GM12872 (cell line): ENCODE data around the gene NRROS.

Source experiments
- TF ChIP-seq, protein P1 (sequence below): IDR thresholded peaks from 3 replicates; pipeline ENCODE4 v1.5.1; 2011; ENCODE audit warnings: low read depth, mild to moderate bottlenecking, low read length, moderate library complexity; ENCODE audit not compliant: insufficient read depth

Gene NRROS

DNA sequence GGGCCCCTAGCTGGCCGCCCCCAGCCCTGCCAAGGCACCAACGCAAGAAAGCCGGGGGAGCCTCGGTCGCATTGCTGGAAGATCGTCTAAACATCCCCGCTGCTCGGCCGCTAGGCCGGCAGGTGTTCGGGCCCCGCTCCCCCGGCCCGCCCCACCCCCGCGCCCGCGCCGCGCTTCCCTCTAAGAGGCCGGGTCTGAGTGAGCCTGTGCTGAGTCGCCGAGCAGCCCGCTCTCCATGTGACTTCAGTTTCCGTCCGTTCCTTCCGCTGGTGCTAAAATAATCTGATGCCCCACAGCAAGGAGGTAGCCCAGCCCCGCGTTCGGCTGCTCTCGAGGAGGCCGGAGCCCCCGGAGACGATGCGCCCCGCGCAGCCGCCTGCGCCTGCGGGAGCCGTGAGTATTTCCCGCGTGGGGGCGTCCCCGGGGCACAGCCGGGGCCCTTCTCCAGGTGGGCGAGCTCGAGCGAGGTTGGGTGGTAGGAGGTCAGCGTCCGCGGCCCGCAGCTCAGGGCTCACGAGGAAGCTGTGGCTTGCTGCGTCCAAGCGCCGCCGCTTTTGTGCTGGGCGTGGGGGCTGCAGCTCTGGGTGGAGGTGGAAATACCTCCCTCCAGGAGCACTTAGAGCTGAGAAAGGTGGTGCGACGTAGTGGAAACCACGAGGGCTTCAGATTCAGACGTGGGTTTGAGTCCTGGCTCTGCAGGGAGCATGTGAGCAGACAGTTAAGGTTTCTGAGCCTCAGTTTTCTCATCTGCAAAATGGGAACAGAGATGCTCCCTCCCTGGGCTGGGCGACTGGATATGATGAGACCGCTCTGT lies at the start of gene NRROS:
TSS of gene NRROS (plus strand) at position 212 of the 814 bp plus-strand sequence. CDS start 14,846 bp downstream, outside the sequence.
- TF ChIP-seq, protein P1, sequence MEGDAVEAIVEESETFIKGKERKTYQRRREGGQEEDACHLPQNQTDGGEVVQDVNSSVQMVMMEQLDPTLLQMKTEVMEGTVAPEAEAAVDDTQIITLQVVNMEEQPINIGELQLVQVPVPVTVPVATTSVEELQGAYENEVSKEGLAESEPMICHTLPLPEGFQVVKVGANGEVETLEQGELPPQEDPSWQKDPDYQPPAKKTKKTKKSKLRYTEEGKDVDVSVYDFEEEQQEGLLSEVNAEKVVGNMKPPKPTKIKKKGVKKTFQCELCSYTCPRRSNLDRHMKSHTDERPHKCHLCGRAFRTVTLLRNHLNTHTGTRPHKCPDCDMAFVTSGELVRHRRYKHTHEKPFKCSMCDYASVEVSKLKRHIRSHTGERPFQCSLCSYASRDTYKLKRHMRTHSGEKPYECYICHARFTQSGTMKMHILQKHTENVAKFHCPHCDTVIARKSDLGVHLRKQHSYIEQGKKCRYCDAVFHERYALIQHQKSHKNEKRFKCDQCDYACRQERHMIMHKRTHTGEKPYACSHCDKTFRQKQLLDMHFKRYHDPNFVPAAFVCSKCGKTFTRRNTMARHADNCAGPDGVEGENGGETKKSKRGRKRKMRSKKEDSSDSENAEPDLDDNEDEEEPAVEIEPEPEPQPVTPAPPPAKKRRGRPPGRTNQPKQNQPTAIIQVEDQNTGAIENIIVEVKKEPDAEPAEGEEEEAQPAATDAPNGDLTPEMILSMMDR = no peak

DNA sequence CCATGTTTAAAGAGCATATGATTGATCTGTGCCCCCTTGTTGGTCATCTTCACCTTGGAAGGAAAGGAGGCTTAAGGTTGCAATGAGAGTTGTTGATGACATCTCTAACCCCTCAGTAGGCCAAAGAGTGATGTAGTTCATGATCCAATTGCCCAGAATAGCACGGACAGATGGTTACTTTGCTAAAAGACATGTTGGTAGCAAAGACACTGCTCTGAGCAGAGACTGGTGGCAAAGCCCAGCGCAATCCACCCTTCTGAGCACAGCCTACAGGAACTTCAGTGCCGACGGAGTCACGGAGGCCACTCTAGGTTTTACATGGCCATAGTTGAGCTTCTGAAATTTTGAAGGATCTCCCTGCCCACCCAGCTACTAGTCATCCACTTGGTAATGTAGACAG lies 49.2 kb upstream of the NRROS start:
- TF ChIP-seq, protein P1 = no peak

DNA sequence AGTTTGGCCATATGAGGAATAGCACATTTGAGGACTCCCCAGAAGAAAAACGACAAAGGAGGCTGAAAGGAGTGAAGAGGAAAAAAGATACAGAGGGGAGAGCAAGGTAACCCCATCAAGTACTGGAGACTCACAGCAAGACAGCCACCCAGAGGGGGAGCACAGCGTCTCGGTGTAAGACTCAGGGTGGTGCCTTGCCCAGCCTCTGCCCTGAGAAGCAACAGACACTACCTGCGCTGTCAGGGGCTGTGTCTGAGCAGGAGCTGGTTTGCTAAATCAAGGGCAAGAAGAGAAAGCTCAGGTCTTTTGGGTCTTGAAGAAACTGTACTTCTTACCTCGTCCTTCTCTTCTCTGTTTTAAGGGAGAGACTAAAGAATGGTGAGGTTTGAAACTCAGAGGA lies 43.1 kb upstream of the NRROS start:
- TF ChIP-seq, protein P1 = no peak

DNA sequence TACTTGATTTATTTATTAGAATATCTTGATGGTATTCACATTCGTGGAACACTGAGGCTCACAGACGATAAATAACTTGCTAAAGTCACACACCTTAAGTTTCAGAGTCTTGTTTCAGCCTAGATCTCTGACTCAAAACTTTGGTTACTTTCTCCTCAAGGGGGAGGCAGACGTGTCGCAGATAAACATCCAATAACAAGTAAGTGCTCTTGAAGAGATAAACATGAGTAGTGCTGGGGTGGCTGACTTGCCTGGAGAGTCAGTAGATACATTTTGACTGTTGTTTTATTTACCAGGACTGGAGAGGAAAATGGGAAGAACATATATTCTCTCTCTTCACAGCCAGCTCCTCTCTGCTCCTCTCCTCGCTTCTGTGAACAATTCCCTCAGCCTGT lies 39.8 kb upstream of the NRROS start:
- TF ChIP-seq, protein P1 = no peak

DNA sequence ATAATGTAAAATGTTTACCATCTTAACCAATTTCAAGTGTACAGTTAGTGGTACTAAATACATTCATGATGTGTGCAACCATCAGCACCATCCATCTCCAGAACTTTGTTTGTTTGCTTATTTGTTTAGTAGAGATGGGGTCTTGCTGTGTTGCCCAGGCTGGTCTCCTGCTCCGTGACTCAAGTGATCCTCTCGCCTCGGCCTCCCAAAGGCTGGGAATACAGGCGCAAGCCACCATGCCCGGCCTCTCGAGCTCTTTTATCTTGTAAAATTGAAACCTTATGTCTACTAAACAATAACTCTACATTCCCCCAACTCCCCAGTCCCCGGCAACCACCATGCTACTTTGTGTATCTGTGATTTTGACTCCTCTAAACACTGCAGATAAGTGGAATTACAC lies 39.1 kb upstream of the NRROS start:
- TF ChIP-seq, protein P1 = no peak

DNA sequence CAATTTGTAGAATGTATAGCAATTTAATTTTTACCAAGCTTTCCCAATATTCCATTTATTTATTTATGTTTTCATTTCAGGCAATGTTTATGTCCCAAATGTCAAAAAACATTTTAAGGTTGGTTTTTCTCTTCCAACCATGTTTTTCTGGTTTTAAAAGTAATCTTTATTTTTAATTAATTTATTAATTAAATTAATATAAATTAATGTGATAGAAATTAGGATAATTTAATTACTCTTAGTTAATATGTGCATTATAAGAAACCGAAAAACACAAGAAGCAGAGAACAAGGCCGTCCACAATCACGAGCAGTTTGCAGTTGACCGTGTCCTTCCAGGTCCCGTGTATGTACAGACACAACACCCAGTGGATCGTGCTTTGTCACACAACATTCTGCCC lies 36.8 kb upstream of the NRROS start:
- TF ChIP-seq, protein P1 = no peak

DNA sequence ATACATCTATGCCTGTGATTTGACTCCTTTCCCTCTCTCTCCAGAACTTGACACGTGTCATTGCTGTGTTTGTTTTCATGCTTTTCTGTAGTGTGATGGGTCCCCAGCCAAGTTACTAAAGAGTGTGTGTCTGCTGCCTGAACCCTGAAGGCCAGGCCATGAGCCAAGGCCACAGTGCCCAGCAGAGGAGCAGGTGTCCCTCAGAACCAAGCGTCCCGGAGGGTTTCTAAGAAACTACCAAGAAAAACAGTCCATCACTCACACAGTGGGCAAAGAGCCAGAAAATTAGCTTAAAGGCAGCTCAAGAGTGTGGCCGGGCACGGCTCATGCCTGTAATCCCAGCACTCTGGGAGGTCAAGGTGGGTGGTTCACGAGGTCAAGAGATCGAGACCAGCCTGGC lies 35.8 kb upstream of the NRROS start:
- TF ChIP-seq, protein P1 = no peak

DNA sequence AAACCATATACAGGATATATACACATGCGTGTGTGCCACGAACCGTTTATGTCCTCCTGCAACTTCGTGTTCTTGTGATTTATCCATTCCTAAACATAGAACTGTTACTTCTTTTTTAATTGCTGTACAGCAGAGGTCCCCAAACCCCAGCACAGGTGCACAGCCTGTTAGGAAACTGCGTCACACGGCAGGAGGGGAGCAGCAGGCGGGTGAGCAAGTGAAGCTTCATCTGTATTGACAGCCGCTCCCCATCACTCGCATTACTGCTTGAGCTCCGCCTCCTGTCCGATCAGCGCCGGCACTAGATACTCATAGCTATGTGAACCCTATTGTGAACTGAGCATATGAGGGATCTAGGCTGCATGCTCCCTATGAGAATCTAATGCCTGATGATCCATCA lies 34.9 kb upstream of the NRROS start:
- TF ChIP-seq, protein P1 = no peak
